ENCODE measurements around the gene SMCO2. TPM values are rescaled to one million over a fixed set of nuclear protein-coding genes. Genes with fewer than 3 reads are reported as not detected.

Gene SMCO2
- total RNA-seq, 1 experiment from 2014 or later: 0.20 TPM

DNA sequence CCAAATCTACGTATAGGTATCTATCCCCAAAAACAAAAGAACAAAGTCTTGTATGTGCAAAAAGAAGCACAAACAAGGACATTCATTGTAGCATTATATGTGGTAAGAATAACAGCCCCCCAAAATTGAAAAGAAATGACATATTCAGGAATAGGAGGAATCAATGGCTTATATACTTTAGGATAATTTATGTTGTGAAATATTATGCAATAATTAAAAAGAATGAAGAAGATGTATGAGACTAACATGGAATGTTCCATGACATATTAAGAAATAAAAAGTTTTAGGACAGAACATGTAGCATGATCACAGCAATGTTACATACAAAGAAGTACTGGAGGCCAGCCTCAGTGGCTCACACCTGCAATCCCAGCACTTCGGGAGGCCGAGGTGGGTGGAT, 9.1 kb downstream of the SMCO2 start:
- no peaks in the 10 kb centered on the region for H3K27me3 Mint-ChIP-seq (ENCODE audit: low read depth)
- Histone ChIP-seq H2BK15ac (ENCODE audit: low read depth, low read length) (no peak overlapping the region), H3K23ac (ENCODE audit: insufficient read length, low read depth, low read length) (no peak overlapping the region), H2AFZ (ENCODE audit: low read length) (no peak overlapping the region), H4K20me1 (ENCODE audit: control insufficient read depth, insufficient read depth, insufficient read length) (no peaks in the 10 kb centered on the region), H3K4ac (ENCODE audit: low read depth, low read length) (no peak overlapping the region), H2BK120ac (ENCODE audit: low read depth, low read length, poor library complexity, severe bottlenecking) (no peak overlapping the region), H3T11ph (ENCODE audit: low read length) (no peak overlapping the region), H3K56ac (ENCODE audit: insufficient read length, low read depth, low read length) (no peak overlapping the region), H3K9me3 (ENCODE audit: control insufficient read depth, low read depth, low read length) (no peaks in the 10 kb centered on the region), H2BK12ac (ENCODE audit: insufficient read length, low read depth, low read length) (no peak overlapping the region), H3K79me2 (ENCODE audit: insufficient read depth, low read length) (no peaks in the 10 kb centered on the region), H3K27ac (ENCODE audit: insufficient read length, low read depth, low read length) (no peak overlapping the region), H4K8ac (replicated peaks; ENCODE audit: insufficient read length, low read depth, low read length) (no peak overlapping the region), H3K4me1 (ENCODE audit: insufficient read depth, low read length) (no peaks in the 10 kb centered on the region), H3K18ac (ENCODE audit: insufficient read length, low read depth, low read length) (no peak overlapping the region), H3K14ac (ENCODE audit: insufficient read depth, low read length) (no peak overlapping the region), H2AK5ac (ENCODE audit: insufficient read length, low read length) (no peak overlapping the region), H3K4me2 (ENCODE audit: insufficient read depth, insufficient read length, low read length) (no peak overlapping the region), H3K27me3 (ENCODE audit: insufficient read depth, low read length) (no peaks in the 10 kb centered on the region), H4K5ac (ENCODE audit: insufficient read length, low read depth, low read length) (no peak overlapping the region), H2BK20ac (ENCODE audit: low read depth, low read length, poor library complexity, severe bottlenecking) (no peak overlapping the region), H3K79me1 (ENCODE audit: insufficient read depth, low read depth, low read length, poor library complexity, severe bottlenecking) (no peaks in the 10 kb centered on the region), H3K9ac (ENCODE audit: extremely low read depth, insufficient read length, low read length) (no peak overlapping the region), H3K23me2 (ENCODE audit: insufficient read length, low read depth, low read length, poor library complexity, severe bottlenecking) (no peaks in the 10 kb centered on the region), H2BK5ac (ENCODE audit: insufficient read length, low read length) (no peak overlapping the region), H4K91ac (ENCODE audit: insufficient read length, low read depth, low read length) (no peak overlapping the region)
- no peaks in the 10 kb centered on the region; a peak in 1 of 5 replicates for H3K9me3 Mint-ChIP-seq
- TF ChIP-seq CTCF (conservative IDR thresholded peaks at IDR 0.05): no peak
- no peaks in the 10 kb centered on the region for H3K36me3 Mint-ChIP-seq (ENCODE audit: insufficient read depth in 1 of 3, low read depth in 3 of 3)
- peaks cover 10 to 15% of the 10 kb centered on the region in 2 experiments for H3K4me1 Mint-ChIP-seq
- no peak overlapping the region for H3K4me3 Mint-ChIP-seq
- no CpG with 5 or more reads among the region's 3 CpGs for WGBS (ENCODE audit: extremely low coverage, insufficient read length, low lambda C conversion rate)
- H3K27ac Mint-ChIP-seq: no peak overlapping the region
- no peak for DNase-seq
